HepG2 (cell line): ENCODE measurements around the gene PTPN2. TPM values are rescaled to one million over a fixed set of nuclear protein-coding genes. Genes with fewer than 3 reads are reported as not detected.

ENCODE experiments used
- ATAD3A ChIP-seq: sonication (generic); formaldehyde crosslinking; IDR thresholded peaks from 2 replicates; pipeline ENCODE4 v1.4.0; 2020; ENCODE audit warnings: missing genetic modification reagents
- ATM ChIP-seq: fragments of 450-650 bp; IDR thresholded peaks from 2 replicates; pipeline ENCODE4 v1.7.1; 2017; ENCODE audit warnings: mild to moderate bottlenecking, borderline replicate concordance
- DZIP1 ChIP-seq: sonication (generic); formaldehyde crosslinking; IDR thresholded peaks from 2 replicates; pipeline ENCODE4 v1.5.0; 2020; ENCODE audit warnings: mild to moderate bottlenecking, missing genetic modification reagents
- ELK4 ChIP-seq: sonication (generic); formaldehyde crosslinking; IDR thresholded peaks from 2 replicates; pipeline ENCODE4 v1.9.0; 2021; ENCODE audit warnings: missing genetic modification reagents, borderline replicate concordance
- ESRRA ChIP-seq: sonication (generic); formaldehyde crosslinking; IDR thresholded peaks from 2 replicates; pipeline ENCODE4 v1.5.1; 2020; ENCODE audit warnings: mild to moderate bottlenecking, low read depth, missing genetic modification reagents
- FOXM1 ChIP-seq: sonication (generic); formaldehyde crosslinking; IDR thresholded peaks from 2 replicates; pipeline ENCODE4 v1.5.0; 2020; ENCODE audit warnings: missing genetic modification reagents
- GTF3A ChIP-seq: sonication (generic); formaldehyde crosslinking; conservative IDR thresholded peaks from 2 replicates; pipeline ENCODE4 v1.4.0; 2020; ENCODE audit warnings: mild to moderate bottlenecking, missing genetic modification reagents
- IKZF4 ChIP-seq: sonication (generic); formaldehyde crosslinking; IDR thresholded peaks from 2 replicates; pipeline ENCODE4 v1.5.1; 2020; ENCODE audit warnings: borderline replicate concordance, mild to moderate bottlenecking, low read depth, missing genetic modification reagents; ENCODE audit errors: not compliant biosample characterization
- NFIC ChIP-seq: IDR thresholded peaks from 2 replicates; pipeline ENCODE4 v1.6.1; 2012; ENCODE audit warnings: mild to moderate bottlenecking, low read length, inconsistent platforms
- POGK ChIP-seq: sonication (generic); formaldehyde crosslinking; conservative IDR thresholded peaks from 2 replicates; pipeline ENCODE4 v1.8.0; 2022; ENCODE audit warnings: mild to moderate bottlenecking, moderate library complexity, missing genetic modification reagents
- SCMH1 ChIP-seq: sonication (generic); formaldehyde crosslinking; IDR thresholded peaks from 2 replicates; pipeline ENCODE4 v1.9.0; 2021; ENCODE audit warnings: missing genetic modification reagents, mild to moderate bottlenecking, borderline replicate concordance
- STAG1 ChIP-seq: sonication (generic); formaldehyde crosslinking; IDR thresholded peaks from 2 replicates; pipeline ENCODE4 v1.4.0; 2020; ENCODE audit warnings: missing genetic modification reagents
- TARDBP ChIP-seq: sonication (generic); formaldehyde crosslinking; IDR thresholded peaks from 2 replicates; pipeline ENCODE4 v1.8.0; 2022; ENCODE audit warnings: mild to moderate bottlenecking, missing genetic modification reagents
- ZBTB38 ChIP-seq: sonication (generic); formaldehyde crosslinking; IDR thresholded peaks from 2 replicates; pipeline ENCODE4 v1.5.1; 2020; ENCODE audit warnings: mild to moderate bottlenecking, missing genetic modification reagents
- ZBTB43 ChIP-seq: sonication (generic); formaldehyde crosslinking; conservative IDR thresholded peaks from 2 replicates; pipeline ENCODE4 v1.4.0; 2020; ENCODE audit warnings: missing genetic modification reagents
- ZNF292 ChIP-seq: sonication (generic); formaldehyde crosslinking; IDR thresholded peaks from 2 replicates; pipeline ENCODE4 v1.8.1; 2022; ENCODE audit warnings: mild to moderate bottlenecking, low read depth, missing genetic modification reagents, borderline replicate concordance
- ZNF383 ChIP-seq: sonication (generic); formaldehyde crosslinking; IDR thresholded peaks from 2 replicates; pipeline ENCODE4 v1.4.0; 2020; ENCODE audit warnings: missing genetic modification reagents, mild to moderate bottlenecking, borderline replicate concordance
- ZNF513 ChIP-seq: sonication (generic); formaldehyde crosslinking; conservative IDR thresholded peaks from 2 replicates; pipeline ENCODE4 v1.5.0; 2020; ENCODE audit warnings: missing genetic modification reagents
- ZNF570 ChIP-seq: sonication (generic); formaldehyde crosslinking; IDR thresholded peaks from 2 replicates; pipeline ENCODE4 v1.4.0; 2020; ENCODE audit warnings: mild to moderate bottlenecking, missing genetic modification reagents, borderline replicate concordance
- ZNF766 ChIP-seq: sonication (generic); formaldehyde crosslinking; IDR thresholded peaks from 2 replicates; pipeline ENCODE4 v1.5.0; 2020; ENCODE audit warnings: missing genetic modification reagents, borderline replicate concordance
- ZSCAN20 ChIP-seq: sonication (generic); formaldehyde crosslinking; IDR thresholded peaks from 2 replicates; pipeline ENCODE4 v1.4.0; 2020; ENCODE audit warnings: missing genetic modification reagents, mild to moderate bottlenecking, borderline replicate concordance
- polyA plus RNA-seq, 8 experiments: library from polyadenylated mRNA; depleted of rRNA in 3 of 8; stranded (reverse) in 7 of 8; unstranded in 1 of 8; fragments of >200 nt; fragmentation: Illumina TruSeq in 4 of 8; extraction: Trizol in 4 of 8; gene quantifications; 2 replicates each; pipeline versions ENCODE4 v1.2.1 to v1.2.3, GENCODE V29; 2011 to 2016; ENCODE audit warnings: low read depth in 4 of 8, missing spikeins in 1 of 8, mixed read lengths in 1 of 8; ENCODE audit not compliant: insufficient read depth in 1 of 8
- total RNA-seq, 5 experiments: library from RNA; depleted of rRNA; stranded (reverse); fragments of >200 nt; fragmentation: Illumina TruSeq; extraction: Trizol; gene quantifications; 2 replicates each; pipeline ENCODE4 v1.2.3, GENCODE V29; 2016; ENCODE audit warnings: low read depth in 1 of 5

The PTPN2 gene
- total and polyA plus RNA-seq, 2 of the 13 experiments (the other 11 are each of a cell fraction or from before 2014, with no cell fraction given), result 24.9 to 41.5 TPM

- TF ChIP-seq POGK (no peak), ZBTB43 (CRISPR knock-in tag) (0 out of 2 replicates have a peak, but pooled peaks have one; percentile 24), ESRRA (CRISPR knock-in tag) (peak; percentile 86), NFIC (no peak), ZNF513 (CRISPR knock-in tag) (no peak), ZNF383 (no peak), DZIP1 (CRISPR knock-in tag) (peak; percentile 61; the same call in 1 of the 2 replicates), IKZF4 (CRISPR knock-in tag) (peak; percentile 76), ZSCAN20 (CRISPR knock-in tag) (no peak), ATAD3A (no peak), SCMH1 (CRISPR knock-in tag) (no peak), TARDBP (CRISPR knock-in tag) (peak; percentile 63; the same call in 1 of the 2 replicates), ZBTB38 (CRISPR knock-in tag) (no peak; the same call in 1 of the 2 replicates), ATM (no peak), ZNF292 (CRISPR knock-in tag) (peak; percentile 55; the same call in 1 of the 2 replicates), ELK4 (CRISPR knock-in tag) (no peak), ZNF766 (CRISPR knock-in tag) (no peak), STAG1 (CRISPR knock-in tag) (peak; percentile 78), GTF3A (CRISPR knock-in tag) (no peak), FOXM1 (CRISPR knock-in tag) (no peak), ZNF570 (CRISPR knock-in tag) (no peak)
Observed at GRCh38 chr18:12766986-12767433, 117.0 kb downstream of the PTPN2 start (continued).
